BE2C (cell line): Measurements from ENCODE around the gene WDR35.
A peak's percentile ranks its signal among the peaks of the same experiment; 100 is the strongest.

Experiments
- DNase-seq: peaks from one replicate; pipeline ENCODE4 v3.0.0-alpha.2; 2020
- H3K27me3 ChIP-seq: fragments of 250-450 bp; sonication (Bioruptor Pico); 2 replicates; pipeline ENCODE4 v1.5.1; 2020; ENCODE audit warnings: mild to moderate bottlenecking
- H3K36me3 ChIP-seq: fragments of 250-450 bp; sonication (Bioruptor Pico); 2 replicates; pipeline ENCODE4 v1.5.1; 2020; ENCODE audit warnings: mild to moderate bottlenecking
- H3K4me1 ChIP-seq: fragments of 250-450 bp; sonication (Bioruptor Pico); 2 replicates; pipeline ENCODE4 v1.5.1; 2020
- H3K4me3 ChIP-seq: 2 replicates; pipeline ENCODE4 v1.5.1; 2011; ENCODE audit warnings: low read depth, low read length
- H3K9me3 ChIP-seq: fragments of 250-450 bp; sonication (Bioruptor Pico); 2 replicates; pipeline ENCODE4 v1.5.1; 2020
- CTCF ChIP-seq: IDR thresholded peaks from 2 replicates; pipeline ENCODE4 v1.5.1; 2012; ENCODE audit warnings: mild to moderate bottlenecking, low read depth, low read length

The WDR35 gene

GRCh38 chr2:20005067-20005627, 15.2 kb upstream of the WDR35 start:
- Histone ChIP-seq H3K36me3 (no peaks in the 10 kb centered on the region), H3K4me1 (no peaks in the 10 kb centered on the region), H3K9me3 (no peaks in the 10 kb centered on the region), H3K4me3 (no peak overlapping the region), H3K27me3 (no peaks in the 10 kb centered on the region)
- TF ChIP-seq CTCF, result no peak
- DNase-seq, result peak; percentile 49

DNA sequence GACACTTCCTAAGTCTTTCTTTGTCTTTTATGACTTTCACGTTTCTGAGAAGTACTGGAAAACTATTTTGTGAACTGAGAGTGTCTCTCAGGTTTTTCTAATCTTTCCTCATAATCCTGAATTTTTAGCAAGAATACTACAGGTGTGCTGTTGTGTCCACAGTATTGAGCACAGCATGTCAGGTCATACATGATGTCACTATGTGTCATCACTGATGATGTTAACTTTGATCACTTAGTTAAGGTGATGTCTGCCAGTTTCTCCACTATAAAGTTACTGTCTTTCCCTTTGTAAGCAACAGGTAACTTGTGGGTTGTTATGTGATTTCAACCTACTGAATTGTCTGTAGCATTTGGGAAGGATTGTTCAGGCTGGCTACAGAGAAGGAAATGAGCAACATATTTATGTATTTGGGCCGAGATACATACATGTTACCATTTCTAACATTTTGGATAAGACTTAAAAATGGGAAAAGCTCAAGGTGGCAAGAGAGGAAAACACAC, 11.5 kb upstream of the WDR35 start:
- Histone ChIP-seq H3K27me3 (no peaks in the 10 kb centered on the region), H3K4me1 (no peaks in the 10 kb centered on the region), H3K36me3 (no peaks in the 10 kb centered on the region), H3K9me3 (no peaks in the 10 kb centered on the region), H3K4me3 (no peak overlapping the region)
- TF ChIP-seq CTCF, result no peak
- DNase-seq, result no peak

GRCh38 chr2:19993731-19994130, 3.8 kb upstream of the WDR35 start:
- Histone ChIP-seq H3K36me3 (no peaks in the 10 kb centered on the region), H3K4me1 (no peaks in the 10 kb centered on the region), H3K9me3 (no peaks in the 10 kb centered on the region), H3K27me3 (no peaks in the 10 kb centered on the region), H3K4me3 (no peak overlapping the region)
- no peak for TF ChIP-seq CTCF
- DNase-seq, result no peak

DNA sequence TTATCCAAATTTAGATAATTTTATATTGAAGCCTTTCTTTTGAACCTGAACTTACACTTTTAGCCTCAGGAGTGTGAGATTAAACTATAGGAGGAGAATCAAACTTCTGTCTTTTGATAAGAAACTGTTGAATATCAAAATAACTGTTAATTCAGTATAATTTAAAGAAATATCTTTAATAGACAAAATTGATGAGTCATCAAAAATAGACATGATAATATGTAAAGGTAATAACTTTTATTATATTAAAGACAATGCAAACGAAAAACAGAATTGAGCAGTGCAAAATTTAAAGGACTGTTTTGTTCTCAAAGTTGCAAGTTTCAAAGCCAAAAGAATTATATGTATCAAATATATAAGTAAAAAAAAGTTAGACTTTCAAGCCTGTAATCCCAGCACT, 2.0 kb upstream of the WDR35 start:
- H3K27me3 ChIP-seq, result no peaks in the 10 kb centered on the region
- peaks cover 3% of the 10 kb centered on the region for H3K36me3 ChIP-seq
- H3K4me3 ChIP-seq, result no peak overlapping the region
- TF ChIP-seq CTCF, result no peak
- no peaks in the 10 kb centered on the region for H3K4me1 ChIP-seq
- no peaks in the 10 kb centered on the region for H3K9me3 ChIP-seq
- no peak for DNase-seq

DNA sequence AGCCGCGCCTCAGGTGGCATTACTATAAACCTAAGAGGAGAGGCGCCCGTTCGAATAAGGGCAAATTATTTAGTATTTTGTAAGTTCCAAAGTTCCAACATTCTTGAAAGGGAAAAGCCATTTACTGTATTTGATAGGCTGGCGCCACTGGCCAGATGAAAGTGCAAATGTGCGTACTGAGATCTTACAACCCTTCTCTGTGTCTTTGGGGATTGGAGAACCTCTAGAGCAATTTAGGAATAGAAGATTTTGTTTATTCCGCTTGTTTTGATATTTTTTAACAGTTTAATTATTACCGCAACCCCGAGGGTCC, 467 bp upstream of the WDR35 start:
- Histone ChIP-seq H3K27me3 (no peaks in the 10 kb centered on the region), H3K4me3 (peak overlapping the region; percentile 92), H3K9me3 (no peaks in the 10 kb centered on the region), H3K4me1 (no peaks in the 10 kb centered on the region), H3K36me3 (peaks cover 3% of the 10 kb centered on the region)
- TF ChIP-seq CTCF, result no peak
- no peak for DNase-seq

DNA sequence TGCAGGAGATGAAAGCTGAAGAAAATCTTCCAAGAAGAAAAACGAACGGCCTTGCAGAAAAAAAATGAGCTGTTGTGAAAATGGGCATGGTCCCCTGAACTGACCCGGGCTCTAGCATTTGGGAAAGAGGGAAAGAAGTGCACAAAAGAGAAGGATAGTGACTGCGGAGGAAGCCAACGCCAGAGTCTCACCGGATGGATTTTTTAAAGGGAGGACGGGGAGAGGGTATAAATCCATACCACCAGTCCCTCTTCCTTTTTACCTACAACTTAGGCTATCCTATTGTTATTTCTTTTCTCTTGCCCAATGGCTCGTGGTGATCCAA, 601 bp downstream of the WDR35 start:
- DNase-seq, result no peak
- no peaks in the 10 kb centered on the region for H3K9me3 ChIP-seq
- no peaks in the 10 kb centered on the region for H3K27me3 ChIP-seq
- peak overlapping the region; percentile 92 for H3K4me3 ChIP-seq
- TF ChIP-seq CTCF, result no peak
- peaks cover 10% of the 10 kb centered on the region for H3K36me3 ChIP-seq
- no peaks in the 10 kb centered on the region for H3K4me1 ChIP-seq
